Nephron (organoid): ENCODE data around the gene MAP3K21.

ENCODE experiments used
- H3K27ac Mint-ChIP-seq, 3 experiments: 2 replicates each; pipeline ENCODE4 v1.8.0; 2020; ENCODE audit warnings: mixed read lengths in 3 of 3, mild to moderate bottlenecking in 2 of 3, moderate library complexity in 1 of 3
- H3K27me3 Mint-ChIP-seq: 2 replicates; pipeline ENCODE4 v1.8.0; 2021; ENCODE audit warnings: low read depth, mild to moderate bottlenecking, moderate library complexity, mixed read lengths
- H3K36me3 Mint-ChIP-seq: 2 replicates; pipeline ENCODE4 v1.8.0; 2020; ENCODE audit warnings: low read depth, mixed read lengths
- H3K4me1 Mint-ChIP-seq: 2 replicates; pipeline ENCODE4 v1.8.0; 2020; ENCODE audit warnings: mixed read lengths
- H3K4me3 Mint-ChIP-seq, 3 experiments: 2 replicates each; pipeline ENCODE4 v1.8.0; 2020; ENCODE audit warnings: mild to moderate bottlenecking in 3 of 3, mixed read lengths in 3 of 3, moderate library complexity in 2 of 3
- H3K9me3 Mint-ChIP-seq: 2 replicates; pipeline ENCODE4 v1.8.0; 2020; ENCODE audit warnings: mixed read lengths
- CTCF ChIP-seq, 3 experiments: fragments of 200-600 bp; sonication (generic); IDR thresholded peaks; one replicate each; pipeline ENCODE4 v1.5.0; 2021; ENCODE audit warnings: antibody characterized with exemption in 3 of 3; ENCODE audit not compliant: unreplicated experiment in 3 of 3

MAP3K21 gene

DNA sequence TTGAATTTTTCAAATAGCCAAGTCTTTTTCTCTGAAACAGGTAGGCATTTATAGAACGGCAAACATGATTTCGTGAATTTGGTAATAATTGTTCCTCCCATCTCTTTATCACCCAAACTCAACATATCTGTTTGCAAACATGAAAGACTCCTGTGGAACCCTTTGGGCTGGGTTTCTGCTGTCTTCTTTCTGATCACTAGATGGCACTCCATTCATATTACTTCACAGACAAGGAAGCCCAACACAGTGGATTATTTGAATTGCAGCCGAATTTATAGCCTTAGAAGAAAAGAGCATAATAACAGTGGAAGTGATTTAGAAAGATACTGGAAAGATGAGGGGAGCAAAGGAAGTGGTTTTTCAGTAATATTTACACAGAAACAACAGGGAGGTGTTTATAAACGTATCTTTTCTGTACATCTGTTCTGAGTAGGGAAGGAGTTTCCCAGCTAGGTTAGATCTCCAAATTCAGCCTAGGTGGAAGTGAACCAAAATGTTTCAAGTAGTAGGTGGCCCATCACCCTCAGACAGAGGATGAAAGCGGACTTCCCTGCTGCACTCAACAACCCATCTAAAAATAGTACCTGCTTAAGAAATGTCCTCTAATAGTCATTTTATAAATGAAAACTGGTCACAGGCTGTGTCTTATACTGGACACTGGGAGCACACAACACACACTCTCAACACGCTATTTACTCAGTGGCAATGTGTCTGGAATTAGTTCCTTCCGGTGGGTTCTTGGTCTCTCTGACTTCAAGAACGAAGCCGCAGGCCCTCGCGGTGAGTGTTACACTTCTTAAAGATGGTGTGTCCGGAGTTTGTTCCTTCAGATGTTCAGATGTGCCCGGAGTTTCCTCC, 67.6 kb downstream of the MAP3K21 start:
- Mint-ChIP-seq H3K36me3 (no peaks in the 10 kb centered on the region), H3K4me3 (no peak overlapping the region), H3K4me1 (peaks cover 11% of the 10 kb centered on the region), H3K27ac (no peak overlapping the region), H3K27me3 (no peaks in the 10 kb centered on the region), H3K9me3 (no peaks in the 10 kb centered on the region)
- TF ChIP-seq CTCF (IDR thresholded peaks at IDR 0.05; ENCODE audit: unreplicated experiment in 3 of 3): peak; percentile 77 to 84 (median 79)

- TF ChIP-seq CTCF (IDR thresholded peaks at IDR 0.05; ENCODE audit: unreplicated experiment in 3 of 3): no peak
- no peaks in the 10 kb centered on the region for H3K36me3 Mint-ChIP-seq
- no peaks in the 10 kb centered on the region for H3K9me3 Mint-ChIP-seq
- peaks cover 11% of the 10 kb centered on the region for H3K4me1 Mint-ChIP-seq
- H3K27me3 Mint-ChIP-seq: no peaks in the 10 kb centered on the region
- no peak overlapping the region for H3K4me3 Mint-ChIP-seq
- no peak overlapping the region for H3K27ac Mint-ChIP-seq
Observed at GRCh38 chr1:233395863-233396646, 68.5 kb downstream of the MAP3K21 start.

DNA sequence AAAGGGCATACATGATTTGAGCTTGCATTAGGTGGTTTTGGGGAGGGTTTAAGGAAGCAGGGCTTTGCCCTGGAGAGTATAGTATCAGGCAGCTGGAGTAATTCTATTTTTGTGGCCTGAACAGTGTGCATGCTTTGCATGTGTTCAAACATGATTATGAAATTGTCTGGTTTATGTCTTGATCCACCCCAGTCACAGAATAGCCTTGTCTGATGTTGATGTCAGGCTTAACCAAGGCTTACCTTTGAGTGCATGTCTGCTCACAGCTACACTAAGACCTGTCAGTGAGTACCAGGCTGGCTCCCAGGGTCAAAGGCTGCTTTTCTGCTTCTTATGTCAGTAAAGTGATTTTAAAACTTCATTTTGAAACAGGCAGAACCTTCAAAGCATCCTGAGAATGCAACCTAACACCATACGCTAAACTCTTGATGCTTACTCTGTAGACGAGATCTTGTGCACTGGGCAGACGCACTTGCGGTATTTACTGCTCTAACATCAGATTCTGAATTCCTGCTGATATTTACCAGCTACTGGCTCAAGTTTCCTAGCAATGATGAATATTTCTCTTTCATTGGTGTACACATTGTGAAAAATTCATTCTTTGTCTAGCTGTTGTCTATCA, 78.9 kb downstream of the MAP3K21 start:
- no peak overlapping the region for H3K4me3 Mint-ChIP-seq
- TF ChIP-seq CTCF (IDR thresholded peaks at IDR 0.05; ENCODE audit: unreplicated experiment in 3 of 3): no peak
- H3K4me1 Mint-ChIP-seq: peaks cover 7% of the 10 kb centered on the region
- peaks cover 23% of the 10 kb centered on the region for H3K9me3 Mint-ChIP-seq
- H3K36me3 Mint-ChIP-seq: no peaks in the 10 kb centered on the region
- peak overlapping the region in 1 of 3 experiments; percentile 9 for H3K27ac Mint-ChIP-seq
- peaks cover 3% of the 10 kb centered on the region for H3K27me3 Mint-ChIP-seq

DNA sequence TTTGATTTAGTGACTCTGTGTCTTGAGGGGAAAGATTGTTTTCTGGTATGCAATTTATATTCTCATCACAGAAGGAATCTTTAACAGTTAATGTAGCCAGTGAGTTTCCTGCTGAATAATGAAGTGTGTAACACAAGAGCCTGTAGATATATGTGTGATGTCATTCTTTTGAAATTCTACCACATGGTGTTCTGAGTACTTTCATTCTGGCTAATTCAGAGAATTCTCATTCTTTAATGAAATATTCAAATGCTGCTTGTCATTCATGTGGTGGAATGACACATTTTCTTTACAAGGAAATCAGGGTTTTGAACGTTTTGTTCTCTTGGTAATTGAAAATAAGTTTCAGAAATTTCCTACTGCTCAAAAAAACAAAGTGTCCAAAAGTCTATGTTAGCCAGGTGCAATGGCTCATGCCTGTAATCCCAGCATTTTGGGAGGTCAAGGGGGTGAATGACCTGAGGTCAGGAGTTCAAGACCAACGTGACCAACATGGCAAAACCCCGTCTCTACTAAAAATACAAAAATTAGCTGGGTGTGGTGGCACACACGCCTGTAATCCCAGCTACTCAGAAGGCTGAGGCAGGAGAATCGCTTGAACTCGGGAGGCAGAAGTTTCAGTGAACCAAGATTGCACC, 79.6 kb downstream of the MAP3K21 start:
- Mint-ChIP-seq H3K4me1 (peaks cover 7% of the 10 kb centered on the region), H3K27me3 (peaks cover 3% of the 10 kb centered on the region), H3K36me3 (no peaks in the 10 kb centered on the region), H3K27ac (peak overlapping the region in 1 of 3 experiments; percentile 9), H3K9me3 (peaks cover 23% of the 10 kb centered on the region), H3K4me3 (no peak overlapping the region)
- TF ChIP-seq CTCF (IDR thresholded peaks at IDR 0.05; ENCODE audit: unreplicated experiment in 3 of 3): no peak

- Mint-ChIP-seq H3K36me3 (no peaks in the 10 kb centered on the region), H3K4me1 (peaks cover 7% of the 10 kb centered on the region), H3K4me3 (no peak overlapping the region), H3K27ac (no peak overlapping the region), H3K27me3 (peaks cover 3% of the 10 kb centered on the region), H3K9me3 (peaks cover 23% of the 10 kb centered on the region)
- TF ChIP-seq CTCF (IDR thresholded peaks at IDR 0.05; ENCODE audit: unreplicated experiment in 3 of 3): no peak
Observed at GRCh38 chr1:233409540-233409939, 82.0 kb downstream of the MAP3K21 start.
